Measurements from ENCODE around the gene SCEL.

Gene SCEL

GRCh38 chr13:77528414-77528813, 7.1 kb upstream of the SCEL start:
- TF ChIP-seq CTCF (IDR thresholded peaks at IDR 0.05; ENCODE audit: insufficient read depth, low read depth, low read length, missing control alignments): no peak
- DNase-seq (ENCODE audit: low read depth): no peak
- no peak overlapping the region for H3K4me3 ChIP-seq (ENCODE audit: low read length)

GRCh38 chr13:77528834-77529500, 6.5 kb upstream of the SCEL start:
- H3K4me3 ChIP-seq (ENCODE audit: low read length): no peak overlapping the region
- no peak for DNase-seq (ENCODE audit: low read depth)
- no peak for TF ChIP-seq CTCF (IDR thresholded peaks at IDR 0.05; ENCODE audit: insufficient read depth, low read depth, low read length, missing control alignments)

- TF ChIP-seq CTCF (IDR thresholded peaks at IDR 0.05; ENCODE audit: insufficient read depth, low read depth, low read length, missing control alignments): no peak
- DNase-seq (ENCODE audit: low read depth): no peak
Measured at GRCh38 chr13:77529501-77529840, 6.0 kb upstream of the SCEL start.

GRCh38 chr13:77530875-77531274, 4.6 kb upstream of the SCEL start:
- no peak for DNase-seq (ENCODE audit: low read depth)
- no peak overlapping the region for H3K4me3 ChIP-seq (ENCODE audit: low read length)
- TF ChIP-seq CTCF (IDR thresholded peaks at IDR 0.05; ENCODE audit: insufficient read depth, low read depth, low read length, missing control alignments): no peak

More at GRCh38 chr13:77529501-77529840, 6.0 kb upstream of the SCEL start:
- no peak overlapping the region for H3K4me3 ChIP-seq (ENCODE audit: low read length)

- H3K4me3 ChIP-seq (ENCODE audit: low read length): no peak overlapping the region
- DNase-seq (ENCODE audit: low read depth): no peak
- no peak for TF ChIP-seq CTCF (IDR thresholded peaks at IDR 0.05; ENCODE audit: insufficient read depth, low read depth, low read length, missing control alignments)
Measured at GRCh38 chr13:77532983-77533382, 2.5 kb upstream of the SCEL start.

- DNase-seq (ENCODE audit: low read depth): peak; percentile 78
- no peak for TF ChIP-seq CTCF (IDR thresholded peaks at IDR 0.05; ENCODE audit: insufficient read depth, low read depth, low read length, missing control alignments)
- H3K4me3 ChIP-seq (ENCODE audit: low read length): no peak overlapping the region
Measured at GRCh38 chr13:77533875-77534788, 1.4 kb upstream of the SCEL start.
